AG09319 (cell line): ENCODE data around the gene SMIM45.

Experiments
- DNase-seq: peaks from one replicate; pipeline ENCODE4 v3.0.0-alpha.2; 2010; ENCODE audit warnings: low read depth; ENCODE audit errors: extremely low read depth
- TF ChIP-seq, protein P1 (sequence below): IDR thresholded peaks from 2 replicates; pipeline ENCODE4 v1.5.1; 2011; ENCODE audit warnings: low read depth, mild to moderate bottlenecking, inconsistent platforms, low read length, moderate library complexity

Gene SMIM45

DNA sequence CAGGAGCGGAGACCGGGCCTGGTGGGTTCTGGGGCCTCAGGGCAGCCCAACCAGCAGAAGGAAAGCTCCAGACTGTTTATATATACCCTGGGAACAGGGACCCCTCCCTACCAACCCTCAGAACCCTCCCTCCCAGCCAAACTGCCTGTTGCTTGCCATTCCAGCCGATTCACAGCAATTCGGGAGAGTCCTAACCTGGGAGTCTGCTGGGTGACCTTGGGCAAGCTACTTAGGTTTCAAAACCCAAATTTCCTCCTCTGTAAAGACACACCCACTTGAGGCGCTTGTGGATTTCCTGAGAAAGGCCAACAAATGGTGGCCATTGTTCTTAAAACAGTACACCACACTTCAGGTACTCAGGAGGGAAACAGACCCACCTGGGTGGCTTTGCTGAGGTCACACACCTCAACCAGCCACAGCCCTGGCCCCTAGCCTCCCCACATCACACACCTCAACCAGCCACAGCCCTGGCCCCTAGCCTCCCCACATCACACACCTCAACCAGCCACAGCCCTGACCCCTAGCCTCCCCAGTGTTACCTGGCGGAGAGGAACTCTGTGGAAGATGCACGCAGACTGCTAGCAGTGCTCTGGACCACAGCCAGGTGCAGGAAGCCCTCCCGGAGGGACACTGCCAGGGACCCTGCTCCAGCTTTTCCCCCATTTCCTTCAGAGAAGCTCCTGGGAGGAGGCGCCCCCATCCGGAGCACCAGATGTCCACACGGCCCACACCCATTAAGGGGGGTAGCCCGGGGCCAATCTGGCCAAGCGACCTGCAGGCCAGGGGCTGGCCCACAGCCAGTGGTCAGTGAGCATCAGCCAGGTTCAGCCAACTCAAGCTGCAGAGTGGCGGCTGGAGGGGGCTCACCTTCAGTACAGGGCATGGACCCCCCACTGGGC lies 43.3 kb upstream of the SMIM45 start:
- TF ChIP-seq, protein P1, sequence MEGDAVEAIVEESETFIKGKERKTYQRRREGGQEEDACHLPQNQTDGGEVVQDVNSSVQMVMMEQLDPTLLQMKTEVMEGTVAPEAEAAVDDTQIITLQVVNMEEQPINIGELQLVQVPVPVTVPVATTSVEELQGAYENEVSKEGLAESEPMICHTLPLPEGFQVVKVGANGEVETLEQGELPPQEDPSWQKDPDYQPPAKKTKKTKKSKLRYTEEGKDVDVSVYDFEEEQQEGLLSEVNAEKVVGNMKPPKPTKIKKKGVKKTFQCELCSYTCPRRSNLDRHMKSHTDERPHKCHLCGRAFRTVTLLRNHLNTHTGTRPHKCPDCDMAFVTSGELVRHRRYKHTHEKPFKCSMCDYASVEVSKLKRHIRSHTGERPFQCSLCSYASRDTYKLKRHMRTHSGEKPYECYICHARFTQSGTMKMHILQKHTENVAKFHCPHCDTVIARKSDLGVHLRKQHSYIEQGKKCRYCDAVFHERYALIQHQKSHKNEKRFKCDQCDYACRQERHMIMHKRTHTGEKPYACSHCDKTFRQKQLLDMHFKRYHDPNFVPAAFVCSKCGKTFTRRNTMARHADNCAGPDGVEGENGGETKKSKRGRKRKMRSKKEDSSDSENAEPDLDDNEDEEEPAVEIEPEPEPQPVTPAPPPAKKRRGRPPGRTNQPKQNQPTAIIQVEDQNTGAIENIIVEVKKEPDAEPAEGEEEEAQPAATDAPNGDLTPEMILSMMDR = no peak
- DNase-seq = no peak

DNA sequence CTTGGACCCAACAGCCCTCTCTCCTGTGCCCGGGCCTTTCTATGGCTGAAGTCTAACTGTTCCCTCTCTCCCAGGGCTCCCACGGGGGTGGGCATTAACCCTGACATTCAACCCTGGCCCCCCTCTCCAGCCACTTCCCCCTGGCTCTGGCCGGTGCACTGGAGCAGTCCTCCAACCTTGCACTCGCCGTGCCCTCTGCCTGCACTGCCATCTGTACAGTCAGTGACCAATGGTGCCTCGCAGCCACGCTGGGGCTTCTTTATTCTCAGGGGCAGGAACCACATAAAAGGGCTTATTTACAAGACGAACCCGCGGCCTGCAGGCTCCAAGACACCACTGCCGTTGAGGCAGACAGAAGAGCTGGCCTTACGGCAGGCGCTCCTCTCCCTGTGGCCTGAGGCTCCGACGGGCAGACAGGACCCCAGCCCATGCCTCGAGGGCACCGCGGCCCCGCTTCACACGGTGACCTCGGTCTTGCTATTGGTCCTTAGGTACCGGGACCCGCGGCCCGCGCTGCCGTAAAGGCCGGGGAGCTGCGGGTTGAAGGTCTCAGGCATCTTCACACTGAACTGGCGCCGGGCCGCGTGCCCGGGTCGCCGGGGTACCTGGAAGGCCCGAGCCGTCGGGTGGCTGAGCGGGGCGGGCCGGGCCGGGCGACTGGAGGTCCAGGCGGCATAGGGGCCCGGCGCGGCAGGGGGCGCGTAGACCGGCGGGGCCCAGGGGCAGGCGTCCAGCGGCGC lies 42.5 kb upstream of the SMIM45 start:
- TF ChIP-seq, protein P1 = no peak
- no peak for DNase-seq

DNA sequence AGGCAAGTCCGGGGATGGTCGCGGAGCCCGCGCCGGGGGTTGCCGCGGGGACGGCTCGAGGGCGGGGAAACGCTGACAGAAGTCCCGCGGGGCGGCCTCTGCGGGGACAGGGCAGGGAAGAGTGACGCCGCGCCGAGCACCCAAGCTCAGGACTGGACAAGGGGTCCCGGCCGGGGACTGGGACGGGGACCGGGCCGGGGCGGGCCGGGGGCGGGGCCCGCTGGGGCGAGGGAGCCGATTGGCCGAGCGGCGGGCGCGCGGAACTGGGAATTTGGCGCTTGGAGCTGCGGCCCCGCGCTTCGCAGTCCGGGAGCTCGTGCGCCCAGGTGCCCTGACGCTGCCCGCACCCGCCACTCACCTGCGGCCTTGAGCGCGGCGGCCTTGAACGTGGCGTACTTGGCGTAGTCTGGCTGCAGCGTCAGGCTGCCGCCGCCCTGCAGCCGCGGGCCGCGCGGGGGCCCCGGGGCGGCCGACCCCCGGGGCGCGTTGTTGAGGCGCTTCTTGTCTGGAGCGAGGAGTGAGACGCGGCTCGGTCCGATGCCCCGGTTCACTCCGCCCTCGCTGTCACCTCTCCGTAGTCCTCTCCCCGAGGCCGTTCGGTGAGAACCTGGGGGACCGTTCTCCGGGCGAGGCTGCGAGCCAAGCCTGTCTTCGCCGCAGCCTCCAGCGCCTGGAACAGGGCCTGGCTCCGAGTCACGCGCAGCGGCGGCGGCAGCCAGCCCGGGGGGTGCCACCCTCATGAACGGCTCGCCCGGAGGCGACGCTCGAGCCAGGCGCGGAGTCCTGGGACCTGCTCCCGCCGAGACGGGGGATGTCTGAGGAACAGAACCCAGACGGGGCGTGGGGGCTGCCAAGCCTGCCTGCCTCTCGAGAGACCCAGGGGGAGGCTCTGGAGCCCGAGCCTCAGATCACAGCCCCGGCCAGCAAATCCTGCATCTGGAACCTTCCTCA lies 41.6 kb upstream of the SMIM45 start:
- no peak for DNase-seq
- TF ChIP-seq, protein P1 = no peak

DNA sequence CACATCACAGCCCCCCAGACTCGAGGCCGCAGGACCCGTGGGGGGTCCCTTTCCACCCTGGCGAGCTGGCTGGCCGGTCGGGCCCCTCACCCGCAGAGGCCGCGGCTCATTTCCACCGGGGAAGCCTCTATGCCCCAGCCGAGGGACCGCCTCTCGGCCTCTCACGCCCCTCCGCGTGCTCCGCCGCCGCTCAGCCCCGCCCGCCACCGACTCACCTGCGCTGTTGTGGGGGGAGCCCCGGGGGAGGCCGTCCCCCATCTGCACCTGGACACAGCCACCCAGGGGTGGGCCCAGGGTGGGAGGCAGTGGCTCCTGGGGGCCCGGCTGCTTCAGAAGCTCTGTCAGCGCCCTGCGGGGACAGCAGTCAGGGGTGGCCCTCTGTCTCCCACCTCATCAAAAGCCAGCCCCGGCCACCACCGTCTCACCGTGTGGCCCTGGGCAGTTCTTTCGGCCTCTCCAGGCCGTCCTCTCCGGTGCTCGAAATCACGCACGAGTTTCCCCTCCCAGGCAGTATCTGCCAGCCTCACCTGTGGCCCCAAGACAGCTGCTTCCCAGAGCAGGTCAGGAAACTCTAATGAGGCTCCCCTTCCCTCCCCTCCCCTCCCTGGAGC lies 40.8 kb upstream of the SMIM45 start:
- TF ChIP-seq, protein P1 = no peak
- no peak for DNase-seq

DNA sequence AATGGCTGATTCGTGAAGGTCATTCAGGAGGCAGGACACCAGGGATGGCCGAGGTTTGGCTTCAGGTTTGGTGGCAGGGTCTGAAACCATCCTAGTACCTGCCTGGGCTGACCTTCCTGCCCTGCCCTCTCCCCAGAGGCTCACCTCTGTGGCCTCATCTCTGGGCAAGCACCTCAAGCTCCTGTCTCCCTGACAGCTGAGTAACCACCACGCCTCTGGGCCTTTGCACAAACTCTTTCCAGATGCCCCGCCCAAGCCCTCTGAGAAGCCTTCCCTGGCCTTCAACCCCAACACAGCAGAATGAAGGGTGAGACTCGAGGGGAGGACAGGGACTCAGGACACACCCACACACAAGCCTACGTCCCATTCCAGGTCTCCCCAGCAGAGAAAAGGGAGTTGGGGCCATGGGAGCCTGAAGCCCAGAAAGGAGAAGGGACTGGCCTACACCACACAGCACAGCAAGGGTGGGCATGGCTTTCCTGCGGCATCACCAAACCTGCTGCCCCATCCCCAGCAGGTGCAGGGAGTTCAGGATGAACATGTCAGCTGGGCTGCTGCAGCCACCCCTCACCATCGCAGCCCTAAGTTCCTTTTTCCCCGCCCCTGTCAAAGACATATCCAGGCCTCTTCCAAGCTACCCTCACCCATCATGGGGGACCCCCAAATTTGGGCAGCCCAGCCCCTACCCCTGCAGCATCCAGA lies 39.5 kb upstream of the SMIM45 start:
- TF ChIP-seq, protein P1 = no peak
- DNase-seq = no peak

DNA sequence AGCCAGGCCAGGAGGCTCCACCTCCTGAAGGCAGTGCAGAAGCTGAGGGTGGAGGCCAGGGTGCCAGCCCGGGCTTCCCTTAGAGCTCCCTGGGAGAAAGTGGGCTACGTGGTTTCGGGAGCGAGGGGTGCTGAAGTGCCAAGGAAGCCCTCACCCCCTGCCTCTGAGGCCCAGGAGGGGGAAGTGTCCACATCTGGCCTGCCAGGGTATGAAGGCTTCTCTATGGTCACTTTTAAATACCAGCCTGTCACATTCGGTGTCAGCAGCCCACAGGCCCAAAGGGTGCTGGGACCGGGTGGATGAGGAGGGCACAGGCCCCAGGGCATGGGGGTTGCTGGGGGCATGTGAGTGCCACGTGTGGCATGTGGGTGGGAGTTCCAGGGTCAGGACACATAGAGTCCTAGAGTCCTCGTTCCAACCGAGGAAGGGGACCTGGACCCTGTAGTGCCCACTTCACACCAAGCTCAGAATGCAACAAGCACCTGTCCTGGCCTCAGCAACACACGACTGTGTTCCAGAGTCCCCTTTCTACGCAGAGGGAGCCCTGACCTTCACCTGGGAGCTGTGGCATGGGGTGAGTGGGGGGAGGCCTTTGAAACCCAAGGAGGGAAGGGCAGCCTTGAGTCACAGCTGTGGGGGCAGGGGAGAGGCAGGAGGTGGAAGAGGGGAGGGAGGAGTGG lies 38.8 kb upstream of the SMIM45 start:
- TF ChIP-seq, protein P1 = no peak
- DNase-seq = no peak
